Left hindlimb (tissue), 1 donor: ENCODE results near the gene GOLT1A.

Experiments used
- DNase-seq: peaks from one replicate; pipeline ENCODE4 v3.0.0-alpha.2; 2018

GOLT1A gene, protein sequence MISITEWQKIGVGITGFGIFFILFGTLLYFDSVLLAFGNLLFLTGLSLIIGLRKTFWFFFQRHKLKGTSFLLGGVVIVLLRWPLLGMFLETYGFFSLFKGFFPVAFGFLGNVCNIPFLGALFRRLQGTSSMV

GRCh38 chr1:204213668-204214662 is at the start of gene GOLT1A:
TSS of gene GOLT1A (minus strand) at chr1:204213988. CDS start at chr1:204213906, 82 bp downstream.
- DNase-seq: peak; percentile 59

- no peak for DNase-seq
Observed at GRCh38 chr1:204263254-204263910, 49.6 kb upstream of the GOLT1A start.

- no peak for DNase-seq
Observed at GRCh38 chr1:204262506-204263253, 48.9 kb upstream of the GOLT1A start.

DNA sequence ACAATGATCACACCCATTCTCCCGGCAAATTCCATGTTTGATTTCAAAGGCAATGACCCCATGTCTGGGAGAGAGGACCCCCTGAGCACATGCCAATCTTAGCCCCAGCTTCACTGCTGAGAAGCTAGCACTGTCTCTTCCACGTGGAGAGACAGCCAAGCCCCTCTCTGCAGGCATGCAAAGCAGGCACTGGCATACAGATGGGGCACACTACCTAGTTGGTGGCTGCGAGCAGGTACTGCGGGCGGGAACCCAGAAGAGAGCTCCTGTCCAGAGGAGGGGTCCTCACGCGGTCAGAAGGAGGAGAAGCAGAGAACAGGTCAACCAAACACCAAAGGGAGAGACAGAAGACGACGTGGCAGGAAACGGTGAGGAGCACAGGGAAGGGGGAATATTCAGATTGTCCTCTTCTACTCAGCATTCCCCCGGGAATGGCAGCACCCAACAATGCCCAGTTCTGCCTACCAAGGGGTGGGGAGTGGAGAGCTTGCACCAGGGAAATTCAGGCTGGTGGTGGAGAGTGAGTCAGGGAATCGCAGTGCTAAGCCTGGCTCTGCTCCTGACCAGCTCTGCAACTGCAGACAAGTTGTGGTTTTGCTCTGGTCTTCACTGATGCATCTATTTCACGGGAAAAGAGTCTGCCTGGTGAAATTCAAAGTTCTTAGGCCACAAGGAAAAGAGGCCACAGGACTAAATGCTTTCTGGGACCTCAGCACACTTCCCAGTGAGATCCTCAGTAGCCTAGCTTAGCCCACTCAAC is 48.1 kb upstream of the GOLT1A start:
- DNase-seq: no peak

DNA sequence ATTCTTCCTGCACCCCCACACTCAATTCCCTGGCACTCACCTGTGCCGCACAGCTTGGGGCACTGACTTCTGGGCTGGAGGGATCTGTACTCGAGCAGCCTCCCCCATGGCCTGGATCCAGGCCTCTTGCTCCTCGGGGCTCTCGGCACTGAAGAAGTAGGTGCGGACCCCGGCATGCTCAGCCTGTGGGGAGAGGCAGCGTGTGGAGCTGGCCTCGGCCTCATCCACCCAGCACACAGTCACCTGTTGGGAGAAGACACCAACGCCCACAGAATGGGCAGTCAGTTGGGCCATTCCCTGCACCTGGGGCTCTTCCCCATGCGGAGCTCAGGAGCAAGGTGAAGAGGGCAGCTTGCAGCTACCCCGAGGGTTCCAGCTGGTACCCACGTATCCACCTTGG is 47.5 kb upstream of the GOLT1A start:
- no peak for DNase-seq

- DNase-seq: no peak
Observed at GRCh38 chr1:204260601-204261197, 46.9 kb upstream of the GOLT1A start.

GRCh38 chr1:204259782-204260181 is 46.0 kb upstream of the GOLT1A start:
- no peak for DNase-seq

DNA sequence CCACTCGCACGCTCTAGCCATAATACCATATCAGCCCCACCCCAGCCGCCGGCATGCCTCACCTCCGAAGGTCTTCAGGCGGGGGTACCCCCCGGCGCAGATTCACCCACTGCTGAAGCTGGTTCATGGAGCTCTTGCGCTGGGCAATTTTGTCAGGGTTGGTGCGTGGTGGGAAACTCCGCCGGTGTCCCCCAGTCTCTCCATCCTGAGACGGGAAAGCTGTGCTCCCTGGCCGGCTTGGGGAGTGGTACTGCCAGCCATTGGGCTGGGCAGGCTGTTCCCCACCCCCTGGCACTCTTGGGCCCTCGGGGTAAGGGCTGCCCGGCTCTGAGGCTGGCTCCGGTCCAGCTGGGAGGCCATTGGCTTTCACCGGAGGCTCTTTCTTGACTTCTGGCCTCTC is 45.4 kb upstream of the GOLT1A start:
- no peak for DNase-seq

- DNase-seq: no peak
Observed at GRCh38 chr1:204258213-204259115, 44.7 kb upstream of the GOLT1A start.

- DNase-seq: no peak
Observed at GRCh38 chr1:204257446-204257845, 43.7 kb upstream of the GOLT1A start.

DNA sequence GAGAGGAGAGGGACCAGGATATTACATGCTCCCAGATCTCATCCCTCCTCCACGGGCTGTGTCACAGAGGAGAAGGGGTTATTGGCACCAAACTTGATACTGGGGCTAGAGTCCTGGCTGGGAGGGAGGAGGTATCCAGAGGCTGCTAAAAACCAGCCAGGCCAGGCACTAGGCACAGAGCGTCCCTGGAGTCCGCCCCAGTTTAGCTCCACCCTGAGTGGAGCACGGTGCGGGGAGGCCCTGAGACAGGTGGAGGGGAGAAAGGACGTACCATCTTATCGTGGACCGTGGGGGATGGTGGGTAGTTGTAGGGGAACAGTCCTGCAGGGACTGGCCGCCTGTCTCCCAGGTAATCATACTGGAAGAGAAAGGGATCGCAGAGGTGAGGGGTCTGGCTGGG is 42.7 kb upstream of the GOLT1A start:
- DNase-seq: peak; percentile 10

DNA sequence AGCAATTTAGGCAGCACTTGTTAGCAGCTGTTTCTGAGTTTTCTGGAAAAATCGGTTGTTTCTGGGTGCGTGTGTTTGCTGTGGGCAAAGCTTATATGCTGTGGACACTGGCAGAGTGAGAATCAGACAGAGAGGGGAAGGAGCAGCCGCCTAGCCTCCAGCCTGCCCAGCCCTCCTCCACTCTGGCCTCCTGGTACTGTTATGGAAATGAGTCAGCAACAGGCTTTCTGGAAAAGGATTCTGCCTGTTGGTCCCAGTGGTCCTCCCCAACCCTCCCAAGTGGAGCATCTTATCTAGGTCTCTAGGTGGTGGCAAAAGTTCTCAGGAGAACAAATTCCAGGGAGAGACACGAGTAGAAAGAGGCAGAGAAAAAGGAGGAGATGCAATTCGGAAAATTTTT is 42.2 kb upstream of the GOLT1A start:
- peak; percentile 16 for DNase-seq

- DNase-seq: no peak
Observed at GRCh38 chr1:204255225-204255624, 41.4 kb upstream of the GOLT1A start.

DNA sequence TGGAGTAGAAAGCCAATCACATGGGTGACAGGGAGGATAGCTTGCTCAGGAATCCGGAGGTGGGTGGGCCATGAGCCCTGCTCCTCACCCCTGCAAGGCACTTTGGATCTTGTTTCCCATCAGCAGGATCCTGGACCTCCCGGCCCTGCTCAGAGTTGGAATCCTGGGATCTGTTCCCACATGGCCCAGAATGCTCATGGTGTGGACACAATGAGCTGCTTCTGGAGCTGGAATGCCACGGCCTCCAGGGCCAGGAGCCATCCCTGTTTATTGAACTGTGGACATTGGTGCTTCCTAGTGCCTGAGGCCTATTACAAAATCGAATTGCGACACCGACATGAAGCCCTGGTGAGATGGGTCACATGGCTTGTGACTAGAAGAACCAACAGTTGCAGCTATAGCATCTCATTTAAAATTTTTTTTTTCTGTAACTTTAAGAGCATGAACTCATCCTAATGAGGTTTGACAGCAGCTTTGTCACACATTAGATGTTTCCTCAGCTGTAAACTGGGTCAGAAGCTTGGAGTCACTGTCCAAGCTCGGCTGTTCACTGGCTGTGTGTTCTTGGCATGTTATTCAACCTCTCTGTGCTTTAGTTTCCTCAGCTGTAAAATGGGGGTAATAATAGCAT is 40.4 kb upstream of the GOLT1A start:
- no peak for DNase-seq

GRCh38 chr1:204251926-204252689 is 38.3 kb upstream of the GOLT1A start:
- DNase-seq: no peak

GRCh38 chr1:204251286-204251685 is 37.5 kb upstream of the GOLT1A start:
- no peak for DNase-seq

DNA sequence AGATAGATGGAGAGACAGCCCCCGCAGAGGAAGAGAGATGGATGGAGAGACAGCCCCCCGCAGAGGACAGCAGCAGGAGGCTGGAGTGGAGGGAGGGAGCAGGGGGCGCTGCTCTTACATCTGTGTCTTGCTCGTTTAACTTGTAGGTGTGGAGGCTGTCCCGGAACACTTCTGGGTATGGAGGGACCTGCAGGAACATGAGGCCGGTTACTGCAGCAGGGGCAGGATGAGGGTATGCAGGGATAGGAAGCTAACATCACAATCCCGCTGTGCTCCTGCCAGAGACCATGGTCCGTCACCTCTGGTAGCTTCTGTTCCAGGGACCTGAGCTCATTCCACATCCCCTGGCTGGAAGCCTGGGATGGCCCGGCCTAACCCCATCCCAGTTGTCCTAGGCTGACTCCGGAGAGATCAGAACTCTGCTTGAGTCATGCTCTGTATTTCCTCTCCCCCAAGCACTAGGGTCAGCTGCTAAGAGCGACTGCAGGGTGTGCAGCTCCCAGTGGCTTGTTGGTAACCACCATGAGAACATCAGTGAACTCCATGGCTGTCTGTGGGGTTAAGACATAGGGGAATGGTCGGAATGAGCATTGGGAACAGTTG is 36.7 kb upstream of the GOLT1A start:
- DNase-seq: no peak

GRCh38 chr1:204249736-204250427 is 36.1 kb upstream of the GOLT1A start:
- DNase-seq: no peak
